ENCODE measurements around the gene PLA2R1.

DNA sequence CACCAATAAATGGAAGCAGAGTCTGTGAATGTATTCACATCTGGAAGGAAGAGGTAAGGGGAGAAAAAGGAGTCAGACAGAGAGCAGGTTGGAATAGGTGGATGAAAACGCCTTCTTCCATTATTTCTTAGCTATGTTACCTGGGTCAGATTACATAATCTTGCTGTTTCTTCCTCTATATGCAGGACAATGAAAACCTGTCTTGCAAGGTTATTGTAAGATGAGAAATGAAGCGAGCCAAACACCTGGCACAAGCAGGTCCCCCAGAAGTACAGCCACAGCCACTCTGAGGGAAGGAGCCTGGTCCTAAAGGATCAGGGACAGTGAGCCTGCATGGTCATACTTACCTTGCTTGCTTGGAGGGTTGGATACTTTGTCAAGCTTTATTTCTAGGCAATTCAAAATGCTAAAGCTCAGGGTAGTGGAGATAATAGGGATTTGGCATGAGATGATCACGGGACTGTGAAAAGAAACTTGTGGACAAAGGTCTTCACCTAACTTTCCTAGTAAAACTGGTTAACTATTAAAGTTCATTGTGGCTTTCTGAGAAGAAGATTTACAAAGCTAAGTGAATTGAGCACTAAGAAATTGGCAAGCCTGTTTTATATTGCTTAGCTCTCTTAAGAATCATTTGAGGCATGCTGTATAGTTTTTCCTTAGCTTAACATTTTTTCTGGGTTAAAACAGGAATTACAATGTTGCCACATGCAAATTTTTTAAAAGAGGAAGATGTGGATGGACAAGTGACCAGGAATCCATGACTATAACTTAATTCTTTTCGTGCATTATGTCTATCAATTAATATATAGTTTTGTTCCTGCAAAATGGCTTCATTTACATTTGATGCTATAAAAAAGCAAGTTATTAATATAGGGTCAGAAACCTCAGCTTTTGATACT is 15.7 kb upstream of the PLA2R1 start:
- TF ChIP-seq, protein P1, sequence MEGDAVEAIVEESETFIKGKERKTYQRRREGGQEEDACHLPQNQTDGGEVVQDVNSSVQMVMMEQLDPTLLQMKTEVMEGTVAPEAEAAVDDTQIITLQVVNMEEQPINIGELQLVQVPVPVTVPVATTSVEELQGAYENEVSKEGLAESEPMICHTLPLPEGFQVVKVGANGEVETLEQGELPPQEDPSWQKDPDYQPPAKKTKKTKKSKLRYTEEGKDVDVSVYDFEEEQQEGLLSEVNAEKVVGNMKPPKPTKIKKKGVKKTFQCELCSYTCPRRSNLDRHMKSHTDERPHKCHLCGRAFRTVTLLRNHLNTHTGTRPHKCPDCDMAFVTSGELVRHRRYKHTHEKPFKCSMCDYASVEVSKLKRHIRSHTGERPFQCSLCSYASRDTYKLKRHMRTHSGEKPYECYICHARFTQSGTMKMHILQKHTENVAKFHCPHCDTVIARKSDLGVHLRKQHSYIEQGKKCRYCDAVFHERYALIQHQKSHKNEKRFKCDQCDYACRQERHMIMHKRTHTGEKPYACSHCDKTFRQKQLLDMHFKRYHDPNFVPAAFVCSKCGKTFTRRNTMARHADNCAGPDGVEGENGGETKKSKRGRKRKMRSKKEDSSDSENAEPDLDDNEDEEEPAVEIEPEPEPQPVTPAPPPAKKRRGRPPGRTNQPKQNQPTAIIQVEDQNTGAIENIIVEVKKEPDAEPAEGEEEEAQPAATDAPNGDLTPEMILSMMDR (conservative IDR thresholded peaks at IDR 0.05 in 1 of 2, IDR thresholded peaks at IDR 0.05 in 1 of 2; ENCODE audit: low read depth in 1 of 2, low read length in 2 of 2) = no peak
- no peak for TF ChIP-seq EZH2 (IDR thresholded peaks at IDR 0.05; ENCODE audit: low read length, missing control alignments)

Measured in fibroblast of lung (primary cell).